ENCODE measurements around the gene ATOSA.

- no peak for TF ChIP-seq POLR2AphosphoS5 (IDR thresholded peaks at IDR 0.05)
- no peak for TF ChIP-seq CTCF (IDR thresholded peaks at IDR 0.05; ENCODE audit: poor library complexity, severe bottlenecking)
- TF ChIP-seq EP300 (conservative IDR thresholded peaks at IDR 0.05; ENCODE audit: poor library complexity, severe bottlenecking) = no peak
- TF ChIP-seq REST (IDR thresholded peaks at IDR 0.05; ENCODE audit: borderline replicate concordance) = no peak
- TF ChIP-seq RAD21 (conservative IDR thresholded peaks at IDR 0.05) = no peak
- TF ChIP-seq TAF1 (IDR thresholded peaks at IDR 0.05; ENCODE audit: low read depth) = no peak
- no peak for TF ChIP-seq EZH2 (IDR thresholded peaks at IDR 0.05; ENCODE audit: borderline replicate concordance, insufficient read depth, low read length, poor library complexity, severe bottlenecking)
Observed at GRCh38 chr15:52710708-52711389, 31.7 kb upstream of the ATOSA start.
